IPS DF 4.7 (cell line): ENCODE data around the gene HOXA3.

Experiments used
- DNase-seq: peaks from one replicate; pipeline ENCODE4 v3.0.0-alpha.2; 2013; ENCODE audit warnings: low spot score; ENCODE audit errors: extremely low read depth

Gene HOXA3

DNA sequence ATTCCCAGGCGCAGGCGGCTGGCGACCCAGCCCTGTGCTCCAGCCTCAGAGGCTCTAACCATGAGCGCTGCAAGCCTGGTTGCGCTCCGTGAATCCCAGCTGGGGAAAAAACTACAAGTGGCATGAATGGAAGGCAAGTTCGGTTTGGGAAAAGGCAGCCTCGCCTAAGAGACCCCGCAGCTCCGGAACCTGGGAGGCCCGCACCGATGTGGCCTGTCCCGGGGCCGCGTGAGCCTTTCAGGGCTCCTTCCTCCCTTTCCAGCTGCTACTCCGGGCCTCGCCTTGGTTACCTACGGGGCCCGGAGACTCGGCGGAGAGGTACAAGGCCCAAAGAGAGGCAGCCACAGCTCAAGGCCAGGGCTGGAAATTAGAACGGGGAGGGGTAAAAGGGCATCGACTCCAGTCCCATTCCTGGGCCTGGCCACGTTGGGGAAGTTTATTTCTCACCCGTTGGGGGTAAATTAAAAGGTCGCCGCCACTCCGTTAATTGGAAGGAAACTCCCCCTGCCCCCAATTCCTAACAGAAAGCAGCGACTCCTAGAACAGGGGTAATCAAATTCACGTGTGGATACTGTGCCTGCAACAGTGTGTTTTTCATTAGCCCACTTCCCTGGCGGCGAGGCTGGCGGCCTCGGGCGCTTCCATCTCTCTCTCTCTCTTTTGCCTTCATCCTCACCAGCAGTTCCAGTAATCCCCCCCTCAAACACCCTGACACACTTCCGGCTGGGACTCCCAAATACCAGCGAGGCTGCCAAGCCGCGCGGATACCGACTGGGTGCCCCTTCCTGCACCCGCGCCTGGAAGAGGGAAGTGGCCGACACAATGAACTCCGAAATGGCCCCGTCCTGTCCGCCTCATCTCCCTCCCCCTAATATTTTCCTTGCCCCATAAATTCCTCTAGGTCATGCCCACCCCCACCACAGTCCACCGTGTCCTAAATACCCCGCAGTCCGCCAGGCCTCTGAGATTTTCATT lies 14.4 kb upstream of the HOXA3 start:
- no peak for DNase-seq

DNA sequence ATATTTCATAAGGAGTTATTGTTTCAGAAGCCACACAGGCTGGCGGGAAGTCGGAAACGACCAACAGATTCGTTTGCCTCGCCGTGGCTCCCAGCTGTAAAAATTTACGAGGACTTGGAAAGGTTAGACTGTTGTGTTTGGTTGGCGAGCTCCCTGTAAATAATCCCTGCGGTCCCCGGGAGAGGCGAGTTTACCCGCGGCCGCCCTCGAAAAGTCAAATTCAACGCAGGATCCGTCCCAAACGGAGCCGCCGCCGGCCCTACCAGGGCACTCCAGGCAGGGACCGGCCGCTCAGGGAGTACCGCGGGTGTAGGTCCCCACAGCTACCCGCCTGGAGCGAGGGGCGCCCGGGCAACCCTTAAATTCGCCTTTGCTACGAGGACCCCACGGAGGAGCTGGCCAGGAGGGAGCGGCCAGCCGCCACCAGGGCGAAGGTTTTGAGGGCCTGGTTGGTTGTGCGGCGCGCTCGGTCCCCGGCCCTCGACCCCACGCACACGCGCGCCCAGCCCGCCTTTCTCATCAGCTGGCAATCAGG lies 13.7 kb upstream of the HOXA3 start:
- DNase-seq, result no peak

- DNase-seq, result no peak
Measured at GRCh38 chr7:27165089-27165995, 13.0 kb upstream of the HOXA3 start, which contains the start of gene HOXA9. HOXA9 (minus strand) TSS chr7:27165537; CDS start chr7:27165457, 80 bp downstream.

GRCh38 chr7:27164367-27165088 lies 12.1 kb upstream of the HOXA3 start:
- no peak for DNase-seq

DNA sequence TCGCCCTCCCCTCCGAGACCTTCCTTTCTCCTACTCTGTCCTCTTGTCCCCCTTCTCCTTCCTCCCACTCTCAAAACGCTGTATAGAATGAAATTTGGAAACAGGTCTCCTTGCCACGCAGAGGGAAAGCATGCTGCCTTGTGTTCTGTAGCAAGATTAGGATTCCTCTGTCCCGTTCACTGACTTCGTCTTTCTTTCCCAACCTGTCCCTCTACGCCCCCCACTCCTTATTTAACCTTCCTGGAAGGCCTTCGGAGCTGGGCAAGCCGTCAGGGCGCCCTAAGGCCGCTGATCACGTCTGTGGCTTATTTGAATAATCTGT lies 11.6 kb upstream of the HOXA3 start:
- no peak for DNase-seq

- DNase-seq, result no peak
Measured at GRCh38 chr7:27163288-27164044, 11.1 kb upstream of the HOXA3 start.

DNA sequence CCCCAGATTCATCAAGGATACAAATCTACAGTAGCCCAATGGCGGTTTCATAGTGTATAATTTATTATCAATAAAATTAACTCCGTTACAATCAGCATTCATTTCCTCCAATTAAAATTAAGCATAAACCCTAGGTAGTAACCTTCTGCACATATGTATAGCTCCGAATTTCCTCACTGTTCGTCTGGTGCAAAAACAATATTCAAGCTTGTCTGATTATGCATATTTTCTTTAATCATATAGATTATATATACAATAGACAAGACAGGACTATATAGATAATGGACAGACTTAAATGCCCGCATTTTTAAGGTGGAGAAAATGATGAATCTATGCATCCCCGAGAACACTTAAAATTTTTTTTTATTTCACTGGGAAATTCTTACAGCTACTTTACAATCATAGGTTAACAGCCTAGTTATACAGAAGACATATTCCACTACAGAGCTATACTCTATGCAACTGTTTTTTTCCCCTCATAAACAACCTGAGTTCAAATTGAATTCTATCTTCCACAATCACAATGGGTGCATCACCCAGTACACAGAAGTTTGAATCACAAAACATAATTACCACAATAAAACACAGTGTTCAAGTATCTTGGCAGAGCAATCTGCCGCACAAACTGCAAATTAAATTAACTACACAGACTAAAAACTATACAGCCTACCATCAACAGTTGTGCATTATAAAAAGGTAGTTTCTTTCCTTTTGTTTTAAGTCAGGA lies 10.3 kb upstream of the HOXA3 start:
- no peak for DNase-seq

GRCh38 chr7:27161721-27162560 lies 9.6 kb upstream of the HOXA3 start:
- DNase-seq, result no peak

GRCh38 chr7:27161214-27161720 lies 8.9 kb upstream of the HOXA3 start:
- DNase-seq, result no peak

- DNase-seq, result no peak
Measured at GRCh38 chr7:27160546-27161213, 8.3 kb upstream of the HOXA3 start.

- DNase-seq, result no peak
Measured at GRCh38 chr7:27160145-27160545, 7.8 kb upstream of the HOXA3 start.

DNA sequence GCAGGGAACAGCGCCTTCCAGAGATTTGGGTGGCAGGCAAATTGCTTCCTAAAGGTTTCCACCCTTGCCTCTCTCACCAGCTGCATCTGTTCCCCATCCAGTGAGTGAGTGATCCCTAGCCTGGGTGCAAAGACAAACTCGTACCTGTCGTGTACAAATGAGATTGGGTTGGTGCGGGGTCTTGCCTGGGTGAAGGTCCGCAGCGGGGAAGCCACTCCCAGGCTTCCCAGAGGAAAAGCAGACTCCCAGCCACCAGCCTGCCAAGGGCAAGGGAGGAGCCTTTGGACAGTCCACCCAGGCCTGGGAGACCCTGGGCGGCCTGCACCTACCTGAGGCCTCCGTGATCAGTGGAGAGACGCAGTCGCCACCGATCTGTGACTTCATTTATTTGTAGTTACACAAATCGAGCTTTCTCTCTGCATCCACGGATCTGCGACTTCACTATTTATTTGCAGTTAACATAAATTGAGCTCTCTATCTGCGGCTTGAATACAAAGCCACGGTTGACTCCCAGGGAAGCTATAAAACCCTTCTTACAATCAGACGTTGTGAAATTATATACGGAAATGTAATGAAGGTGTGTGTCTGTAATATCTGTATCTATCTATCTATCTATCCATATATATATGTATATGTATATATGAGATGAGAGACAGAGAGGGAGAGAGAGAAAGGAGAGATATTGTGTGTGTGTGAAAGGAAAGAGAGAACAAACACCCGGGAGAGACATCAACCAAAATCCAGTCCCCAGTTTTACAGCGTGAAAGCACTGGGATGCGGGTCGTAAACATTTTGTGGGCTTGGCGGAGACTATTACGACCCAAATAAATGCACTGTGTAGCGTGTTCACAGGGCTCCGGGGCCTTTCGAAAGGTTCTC lies 7.1 kb upstream of the HOXA3 start:
- DNase-seq, result no peak

- DNase-seq, result no peak
Measured at GRCh38 chr7:27158436-27159265, 6.3 kb upstream of the HOXA3 start.

DNA sequence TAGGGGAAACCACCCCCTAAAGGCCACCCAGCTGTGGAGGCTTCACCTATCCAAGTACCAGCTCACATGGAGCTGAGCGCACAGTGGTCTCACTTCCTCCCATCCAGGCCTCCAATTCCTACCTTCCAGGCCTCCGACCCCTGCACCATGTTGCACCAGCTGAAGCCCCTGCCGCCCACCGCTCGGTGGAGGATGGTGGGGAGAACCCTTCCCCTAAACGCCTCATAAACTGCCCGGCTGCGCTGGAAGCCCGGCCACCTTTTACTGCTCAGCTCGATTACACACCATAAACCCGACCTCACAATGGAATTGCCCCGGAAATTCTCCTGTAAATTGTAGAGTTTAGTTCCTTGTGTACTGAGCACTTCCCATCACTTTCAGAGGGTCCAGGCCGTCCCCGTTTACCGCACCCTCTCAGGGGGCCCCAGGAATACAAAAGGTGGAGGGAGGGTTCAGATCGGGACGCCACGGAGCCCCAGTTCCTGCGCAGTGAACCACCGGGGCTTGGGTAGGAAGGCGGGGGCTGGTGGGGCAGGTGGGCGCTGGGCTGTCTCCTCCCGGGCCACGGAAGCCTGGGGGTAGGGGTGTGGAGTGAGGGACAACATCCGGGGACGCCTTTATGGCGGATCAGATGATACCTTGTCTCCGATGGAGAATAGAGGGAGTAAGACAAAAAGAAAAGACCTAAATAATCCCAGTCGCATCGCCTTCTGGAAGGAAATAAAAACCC lies 5.5 kb upstream of the HOXA3 start:
- DNase-seq, result no peak

DNA sequence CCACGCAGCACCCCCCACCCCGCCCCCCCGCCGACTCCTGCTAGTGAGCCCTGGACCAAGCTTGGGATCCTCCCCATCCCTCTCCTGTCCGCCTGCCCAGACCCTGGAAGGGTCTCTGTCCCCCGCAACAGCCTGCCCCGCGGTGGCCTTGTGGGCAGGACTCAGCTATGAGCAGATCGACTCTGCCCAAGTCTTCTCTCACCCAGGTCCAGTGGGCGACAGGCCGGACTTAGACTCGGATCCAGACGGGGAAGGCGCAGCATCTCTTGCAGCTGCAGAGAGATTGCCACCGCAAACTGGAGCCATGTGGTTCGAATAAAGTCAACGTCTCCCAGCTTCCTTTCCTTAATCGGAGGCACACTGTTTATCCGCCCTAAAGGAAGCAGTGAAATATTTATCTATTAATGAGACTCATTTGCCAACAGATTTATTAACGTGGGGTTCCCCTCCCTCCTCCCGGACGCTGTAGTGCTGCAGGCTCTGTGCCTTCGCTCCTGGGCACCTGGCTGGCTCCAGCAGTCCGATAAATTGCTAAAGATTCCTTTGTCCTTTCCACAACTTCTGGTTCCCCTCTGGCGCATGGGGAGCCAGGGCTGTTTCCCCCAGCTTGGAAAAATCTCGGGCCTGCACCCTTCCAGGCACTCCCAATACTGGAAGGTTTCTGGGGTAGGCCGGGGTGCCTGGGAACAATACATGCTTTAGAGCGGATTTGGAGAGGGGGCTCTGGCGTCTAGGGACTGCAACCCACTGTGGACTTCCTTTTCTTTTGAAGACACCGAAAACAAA lies 4.7 kb upstream of the HOXA3 start:
- DNase-seq, result no peak
